ENCODE data around the gene SIPA1L3. TPM values are rescaled to one million over a fixed set of nuclear protein-coding genes. Genes with fewer than 3 reads are reported as not detected.
"Not testable (repeated sequence)": the region's sequence is repeated elsewhere in the genome, so short reads cannot be mapped to it uniquely, and the experiment has no call there.

Gene SIPA1L3
- total RNA-seq: 27.1 TPM

- TF ChIP-seq CTCF (IDR thresholded peaks at IDR 0.05): no peak
- H3K27ac ChIP-seq: peak within 1 kb of the TSS in 1 of 2 donors; percentile 58
- no peaks in the 10 kb centered on the region for H3K27me3 ChIP-seq
- peak within 1 kb of the TSS; percentile 68 to 99 for H3K4me3 ChIP-seq
- DNase-seq (ENCODE audit: low spot score in 2 of 2): peak; percentile 84 to 97
- intact Hi-C loops (cut with DNase I): loop anchor here (1.0 to 10.0 kb wide), 2 partner anchors 97 to 478 kb away; partner anchors contain the start of genes GGN and SPRED3
- no peaks in the 10 kb centered on the region for H3K9me3 ChIP-seq
- peaks cover 0 to 4% of the 10 kb centered on the region in 2 donors for H3K4me1 ChIP-seq
- H3K36me3 ChIP-seq: no peaks in the 10 kb centered on the region
Observed at GRCh38 chr19:37906869-37907734, at the start of gene SIPA1L3. SIPA1L3 (plus strand) TSS chr19:37907208; CDS start chr19:38081566, 174,358 bp downstream.

GRCh38 chr19:37864501-37864900 lies 42.5 kb upstream of the SIPA1L3 start:
- no peaks in the 10 kb centered on the region for H3K4me1 ChIP-seq
- intact Hi-C loops (cut with DNase I): no loop called here
- H3K36me3 ChIP-seq: no peaks in the 10 kb centered on the region
- H3K27me3 ChIP-seq: no peaks in the 10 kb centered on the region
- H3K4me3 ChIP-seq: no peak overlapping the region
- DNase-seq (ENCODE audit: low spot score in 2 of 2): no peak
- H3K9me3 ChIP-seq: no peaks in the 10 kb centered on the region
- TF ChIP-seq CTCF (IDR thresholded peaks at IDR 0.05): no peak
- H3K27ac ChIP-seq: no peak overlapping the region

GRCh38 chr19:37865930-37866329 lies 41.1 kb upstream of the SIPA1L3 start:
- H3K27ac ChIP-seq; H3K36me3 ChIP-seq; H3K27me3 ChIP-seq; H3K4me3 ChIP-seq; H3K4me1 ChIP-seq; intact Hi-C loops (cut with DNase I); DNase-seq (ENCODE audit: low spot score in 2 of 2); H3K9me3 ChIP-seq: not testable (repeated sequence)

GRCh38 chr19:37867831-37868230 lies 39.2 kb upstream of the SIPA1L3 start:
- Histone ChIP-seq H3K27me3 (no peaks in the 10 kb centered on the region), H3K4me3 (no peak overlapping the region), H3K36me3 (no peaks in the 10 kb centered on the region), H3K27ac (no peak overlapping the region), H3K9me3 (no peaks in the 10 kb centered on the region), H3K4me1 (no peaks in the 10 kb centered on the region)
- TF ChIP-seq CTCF (IDR thresholded peaks at IDR 0.05): no peak
- intact Hi-C loops (cut with DNase I): no loop called here
- DNase-seq (ENCODE audit: low spot score in 2 of 2): no peak

GRCh38 chr19:37869766-37870340 lies 37.2 kb upstream of the SIPA1L3 start:
- intact Hi-C loops (cut with DNase I): no loop called here
- H3K27ac ChIP-seq: no peak overlapping the region
- no peak for TF ChIP-seq CTCF (IDR thresholded peaks at IDR 0.05)
- no peaks in the 10 kb centered on the region for H3K36me3 ChIP-seq
- H3K27me3 ChIP-seq: no peaks in the 10 kb centered on the region
- H3K9me3 ChIP-seq: no peaks in the 10 kb centered on the region
- no peaks in the 10 kb centered on the region for H3K4me1 ChIP-seq
- no peak overlapping the region for H3K4me3 ChIP-seq
- no peak for DNase-seq (ENCODE audit: low spot score in 2 of 2)

- no peaks in the 10 kb centered on the region for H3K9me3 ChIP-seq
- H3K27ac ChIP-seq: no peak overlapping the region
- intact Hi-C loops (cut with DNase I): no loop called here
- TF ChIP-seq CTCF (IDR thresholded peaks at IDR 0.05): no peak
- H3K36me3 ChIP-seq: no peaks in the 10 kb centered on the region
- H3K4me3 ChIP-seq: no peak overlapping the region
- no peak for DNase-seq (ENCODE audit: low spot score in 2 of 2)
- H3K4me1 ChIP-seq: no peaks in the 10 kb centered on the region
- no peaks in the 10 kb centered on the region for H3K27me3 ChIP-seq
Observed at GRCh38 chr19:37872383-37872782, 34.6 kb upstream of the SIPA1L3 start.
